Urinary bladder (tissue), 4 donors: ENCODE results near the gene CFAP210. TPM values are rescaled to one million over a fixed set of nuclear protein-coding genes. Genes with fewer than 3 reads are reported as not detected.
"Not testable (repeated sequence)": the region's sequence is repeated elsewhere in the genome, so short reads cannot be mapped to it uniquely, and the experiment has no call there.

Experiments
- DNase-seq: peaks from one replicate; pipeline ENCODE4 v3.0.0-alpha.2; 2015; ENCODE audit errors: extremely low spot score
- H3K27ac ChIP-seq: one replicate; pipeline ENCODE4 v1.5.1; 2013; ENCODE audit warnings: low read depth, mild to moderate bottlenecking, moderate library complexity
- H3K36me3 ChIP-seq: one replicate; pipeline ENCODE4 v1.6.1; 2013; ENCODE audit warnings: mild to moderate bottlenecking, moderate library complexity; ENCODE audit not compliant: insufficient read depth
- H3K4me1 ChIP-seq: one replicate; pipeline ENCODE4 v1.6.1; 2013; ENCODE audit warnings: mild to moderate bottlenecking, moderate library complexity; ENCODE audit not compliant: insufficient read depth
- H3K4me3 ChIP-seq: one replicate; pipeline ENCODE4 v1.5.1; 2013; ENCODE audit warnings: low read depth, low read length
- WGBS: extraction: QIAGEN DNeasy Blood & Tissue Kit; methylation state at CpG from one replicate; pipeline ENCODE4 v1.1.7; 2013; 5-methylcytosine and 5-hydroxymethylcytosine counted together
- polyA plus RNA-seq: library from polyadenylated mRNA; stranded (reverse); fragments of 200-250 nt; gene quantifications from one replicate; pipeline ENCODE4 v1.2.3, GENCODE V29; 2013
- total RNA-seq: library from RNA; depleted of rRNA; stranded (reverse); fragments of >200 nt; gene quantifications from one replicate; pipeline ENCODE4 v1.2.3, GENCODE V29; 2014
- donor health status: healthy with polysubstance abuse.
- donor health status: healthy.

The CFAP210 gene
- total and polyA plus RNA-seq, 2 donors: 0.05 TPM; not detected in 1

- H3K27ac ChIP-seq: no peak overlapping the region
- no peak overlapping the region for H3K4me3 ChIP-seq
- WGBS: 89% methylated on average over 3 of the region's 3 CpGs
- H3K4me1 ChIP-seq: no peaks in the 10 kb centered on the region
- no peak for DNase-seq
- no peaks in the 10 kb centered on the region for H3K36me3 ChIP-seq
Observed at GRCh38 chr2:169702996-169703395, 8.8 kb upstream of the CFAP210 start.

GRCh38 chr2:169699173-169699572 is 5.0 kb upstream of the CFAP210 start:
- H3K4me3 ChIP-seq, H3K36me3 ChIP-seq, DNase-seq, H3K27ac ChIP-seq, H3K4me1 ChIP-seq: not testable (repeated sequence)
- WGBS: 97% methylated on average over 2 of the region's 2 CpGs

DNA sequence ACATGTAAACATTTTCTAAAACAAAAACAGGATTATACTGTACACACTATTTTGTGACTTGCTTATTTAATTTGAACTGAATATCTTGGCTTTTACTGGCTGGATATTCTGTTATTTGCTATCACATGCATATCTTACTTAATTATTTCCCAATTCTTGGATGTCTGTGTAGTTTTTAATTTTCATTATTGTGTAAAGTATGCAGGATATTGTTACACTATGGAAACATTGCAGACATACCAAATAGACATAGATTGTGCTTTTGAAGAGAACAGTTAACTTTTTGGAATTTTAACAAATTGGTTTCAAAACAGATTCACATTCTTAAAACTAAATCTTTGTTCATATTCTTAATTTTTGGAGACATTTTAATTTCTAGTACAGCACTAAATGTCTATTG is 2.2 kb upstream of the CFAP210 start:
- H3K4me3 ChIP-seq: no peak overlapping the region
- no peaks in the 10 kb centered on the region for H3K4me1 ChIP-seq
- no peaks in the 10 kb centered on the region for H3K36me3 ChIP-seq
- H3K27ac ChIP-seq: no peak overlapping the region
- DNase-seq: no peak

DNA sequence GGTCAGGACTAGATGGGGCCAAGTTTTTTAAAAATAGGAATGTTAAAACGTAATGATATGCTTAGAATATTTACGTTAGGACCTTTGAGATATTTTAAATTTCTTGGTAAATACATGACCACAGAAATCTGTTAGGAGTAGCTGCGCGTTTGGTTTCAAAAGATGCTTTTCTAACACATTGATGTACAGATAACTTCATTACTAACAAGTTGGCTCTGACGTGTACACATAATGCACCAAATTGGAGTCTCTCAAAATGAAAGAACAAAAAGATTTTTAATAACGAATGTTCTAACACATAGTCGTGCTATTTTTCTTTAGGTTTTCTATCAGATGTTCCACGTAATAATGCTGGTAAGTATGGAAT is 672 bp upstream of the CFAP210 start:
- WGBS: 28% methylated on average over 8 of the region's 8 CpGs
- no peaks in the 10 kb centered on the region for H3K36me3 ChIP-seq
- H3K27ac ChIP-seq: no peak overlapping the region
- no peak for DNase-seq
- peak overlapping the region; percentile 75 for H3K4me3 ChIP-seq
- no peaks in the 10 kb centered on the region for H3K4me1 ChIP-seq

DNA sequence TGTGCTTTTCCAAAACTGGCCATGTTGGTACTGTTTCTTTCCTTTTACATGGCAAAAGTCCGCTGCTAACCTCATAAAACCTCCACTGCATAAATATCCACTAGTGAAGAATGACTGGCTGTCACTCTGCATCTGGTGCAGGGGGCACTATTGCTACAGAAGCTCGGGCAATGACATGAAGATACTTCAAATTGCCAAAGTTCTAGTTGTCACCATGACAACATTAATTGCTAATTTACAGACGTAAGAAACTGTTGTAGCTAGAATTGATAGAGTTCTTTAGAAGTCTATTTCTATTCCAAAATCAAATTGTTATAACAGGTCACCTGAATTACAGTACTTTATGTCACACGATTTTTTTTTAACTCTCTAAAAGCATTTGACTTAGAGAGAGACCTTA is 845 bp downstream of the CFAP210 start:
- no peaks in the 10 kb centered on the region for H3K36me3 ChIP-seq
- H3K27ac ChIP-seq: no peak overlapping the region
- 12% methylated on average over 4 of the region's 4 CpGs for WGBS
- no peaks in the 10 kb centered on the region for H3K4me1 ChIP-seq
- H3K4me3 ChIP-seq: no peak overlapping the region
- no peak for DNase-seq

- WGBS: 48% methylated on average over 3 of the region's 3 CpGs
- DNase-seq: no peak
- no peak overlapping the region for H3K27ac ChIP-seq
Observed at GRCh38 chr2:169692718-169693117, 1.5 kb downstream of the CFAP210 start.

DNA sequence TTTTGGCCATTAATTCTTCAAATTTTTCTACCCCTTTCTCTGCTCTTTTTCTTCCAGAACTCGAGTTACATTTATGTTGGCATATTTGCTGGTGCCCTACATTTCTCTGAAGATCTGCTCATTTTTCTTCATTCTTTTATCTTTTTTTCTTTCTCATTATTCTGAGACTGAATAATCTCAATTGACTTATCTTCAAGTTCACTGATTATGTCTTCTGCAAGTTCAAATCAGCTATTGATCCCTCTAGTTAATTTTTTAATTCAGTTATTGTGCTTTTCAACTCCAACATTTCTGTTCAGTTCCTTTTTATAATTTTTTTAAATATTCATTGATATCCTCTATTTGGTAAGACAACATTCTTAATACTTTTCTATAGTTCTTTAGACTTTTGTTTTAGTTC is 3.2 kb downstream of the CFAP210 start:
- WGBS: 67% methylated on average over 1 of the region's 1 CpG
- Histone ChIP-seq H3K27ac (no peak overlapping the region), H3K36me3 (no peaks in the 10 kb centered on the region), H3K4me1 (no peaks in the 10 kb centered on the region), H3K4me3 (no peak overlapping the region)
- DNase-seq: no peak

More at GRCh38 chr2:169692718-169693117, 1.5 kb downstream of the CFAP210 start:
- no peaks in the 10 kb centered on the region for H3K4me1 ChIP-seq
- H3K4me3 ChIP-seq: no peak overlapping the region
- no peaks in the 10 kb centered on the region for H3K36me3 ChIP-seq

GRCh38 chr2:169687943-169688342 is 6.3 kb downstream of the CFAP210 start:
- not testable (repeated sequence) for DNase-seq, H3K4me1 ChIP-seq, H3K4me3 ChIP-seq, H3K27ac ChIP-seq, H3K36me3 ChIP-seq

- not testable (repeated sequence) for H3K36me3 ChIP-seq, H3K4me3 ChIP-seq, DNase-seq, H3K27ac ChIP-seq, H3K4me1 ChIP-seq
- 88% methylated on average over 4 of the region's 4 CpGs for WGBS
Observed at GRCh38 chr2:169686825-169687224, 7.4 kb downstream of the CFAP210 start.

DNA sequence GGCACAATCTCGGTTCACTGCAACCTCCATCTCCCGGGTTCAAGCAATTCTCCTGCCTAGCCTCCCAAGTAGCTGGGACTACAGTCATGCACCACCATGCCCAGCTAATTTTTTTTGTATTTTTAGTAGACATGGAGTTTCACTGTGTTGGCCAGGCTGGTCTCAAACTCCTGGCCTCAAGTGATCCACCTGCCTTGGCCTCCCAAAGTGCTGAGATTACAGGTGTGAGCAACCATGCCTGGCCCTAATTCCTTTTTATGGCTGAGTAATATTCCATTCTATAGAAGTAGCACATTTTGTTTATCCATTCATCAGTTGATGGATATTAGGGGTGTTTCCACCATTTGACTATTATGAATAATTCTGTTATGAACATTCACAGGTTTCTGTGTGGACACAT is 9.5 kb downstream of the CFAP210 start:
- 95% methylated on average over 2 of the region's 2 CpGs for WGBS
- DNase-seq, H3K27ac ChIP-seq, H3K36me3 ChIP-seq, H3K4me3 ChIP-seq, H3K4me1 ChIP-seq: not testable (repeated sequence)

- H3K4me3 ChIP-seq: no peak overlapping the region
- DNase-seq: no peak
- no peak overlapping the region for H3K27ac ChIP-seq
- H3K36me3 ChIP-seq: no peaks in the 10 kb centered on the region
- 94% methylated on average over 3 of the region's 3 CpGs for WGBS
- no peaks in the 10 kb centered on the region for H3K4me1 ChIP-seq
Observed at GRCh38 chr2:169684135-169684565, 10.1 kb downstream of the CFAP210 start.

- Histone ChIP-seq H3K4me1 (no peaks in the 10 kb centered on the region), H3K36me3 (no peaks in the 10 kb centered on the region), H3K27ac (no peak overlapping the region), H3K4me3 (no peak overlapping the region)
- WGBS: 62% methylated on average over 3 of the region's 3 CpGs
- DNase-seq: no peak
Observed at GRCh38 chr2:169683425-169684134, 10.6 kb downstream of the CFAP210 start.

- no peak for DNase-seq
- H3K4me1 ChIP-seq: no peaks in the 10 kb centered on the region
- 76% methylated on average over 3 of the region's 3 CpGs for WGBS
- H3K36me3 ChIP-seq: no peaks in the 10 kb centered on the region
- H3K27ac ChIP-seq: no peak overlapping the region
- no peak overlapping the region for H3K4me3 ChIP-seq
Observed at GRCh38 chr2:169683054-169683424, 11.2 kb downstream of the CFAP210 start.

- 82% methylated on average over 6 of the region's 6 CpGs for WGBS
- no peak overlapping the region for H3K4me3 ChIP-seq
- H3K4me1 ChIP-seq: no peaks in the 10 kb centered on the region
- no peak overlapping the region for H3K27ac ChIP-seq
- DNase-seq: no peak
- H3K36me3 ChIP-seq: no peaks in the 10 kb centered on the region
Observed at GRCh38 chr2:169676850-169677249, 17.4 kb downstream of the CFAP210 start.

DNA sequence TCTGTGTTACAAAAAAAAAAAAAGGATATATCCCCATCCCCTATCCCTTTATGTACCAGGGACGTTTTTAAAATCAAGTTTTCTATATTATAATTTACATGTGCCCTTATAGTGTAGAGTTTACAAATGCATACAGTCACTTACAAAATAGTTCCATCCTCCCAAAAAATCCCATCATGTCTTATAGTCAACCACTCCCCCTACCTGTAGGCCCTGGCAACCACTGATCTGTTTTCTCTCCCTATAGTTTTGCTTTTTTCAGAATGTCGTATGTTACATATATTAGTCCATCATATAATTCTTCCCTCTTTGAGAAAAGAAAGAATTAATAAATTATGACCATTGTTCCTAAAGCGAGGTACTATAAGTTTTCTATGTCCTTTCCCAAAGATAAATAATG is 17.8 kb downstream of the CFAP210 start:
- Histone ChIP-seq H3K4me1 (no peaks in the 10 kb centered on the region), H3K27ac (no peak overlapping the region), H3K4me3 (no peak overlapping the region), H3K36me3 (no peaks in the 10 kb centered on the region)
- WGBS: 52% methylated on average over 3 of the region's 3 CpGs
- DNase-seq: no peak
